Frontal cortex (tissue), 4 donors: ENCODE measurements around the gene LAMTOR2. TPM values are rescaled to one million over a fixed set of nuclear protein-coding genes. Genes with fewer than 3 reads are reported as not detected.

Experiments
- DNase-seq, 2 donors: peaks; one replicate each; pipeline ENCODE4 v3.0.0; 2012; ENCODE audit warnings: low spot score in 2 of 2
- FAIRE-seq: peaks from 2 replicates; lab custom pipeline; 2012; peaks lifted over from hg19 to GRCh38; lab: Jason Lieb, UNC
- total RNA-seq: library from RNA; depleted of rRNA; stranded (reverse); fragments of >200 nt; gene quantifications from one replicate; pipeline ENCODE4 v1.2.3, GENCODE V29; 2014
- donor health status: control.
- donor health status: control.
- donor health status: control.

LAMTOR2 gene
- total RNA-seq, 1 donor from 2014 or later, result 36.3 TPM

GRCh38 chr1:156091610-156092009 lies 37.0 kb downstream of the LAMTOR2 start:
- no peak for DNase-seq
- FAIRE-seq, result no peak

DNA sequence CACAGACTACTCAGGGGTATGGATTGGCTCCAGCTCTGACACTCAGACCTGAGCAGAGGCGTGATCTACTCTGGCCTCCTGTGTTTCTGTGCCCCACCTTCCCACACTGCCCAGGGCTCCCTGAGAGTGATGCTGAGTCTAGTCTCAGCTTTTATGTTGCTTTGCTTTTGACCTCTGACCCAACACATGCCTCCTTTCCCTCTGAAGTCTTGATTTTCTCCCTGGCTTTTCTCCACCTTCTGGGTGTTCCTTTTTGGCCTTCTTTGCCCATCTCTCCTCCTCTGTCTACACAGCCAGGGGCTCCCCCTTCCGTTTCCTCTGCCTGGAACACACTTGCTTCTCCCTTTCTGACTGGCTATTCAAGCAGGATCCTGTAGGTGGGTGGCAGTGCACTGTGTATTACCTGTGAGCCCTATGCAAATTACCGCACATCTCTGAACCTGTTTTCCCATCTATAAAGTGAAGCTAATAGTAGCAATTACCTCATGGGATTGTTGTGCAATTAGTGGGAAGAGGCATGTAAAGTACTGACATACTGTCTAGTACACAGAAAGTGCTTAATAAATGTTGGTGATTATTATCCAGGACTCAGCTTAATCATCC lies 41.4 kb downstream of the LAMTOR2 start:
- FAIRE-seq, result no peak
- no peak for DNase-seq

DNA sequence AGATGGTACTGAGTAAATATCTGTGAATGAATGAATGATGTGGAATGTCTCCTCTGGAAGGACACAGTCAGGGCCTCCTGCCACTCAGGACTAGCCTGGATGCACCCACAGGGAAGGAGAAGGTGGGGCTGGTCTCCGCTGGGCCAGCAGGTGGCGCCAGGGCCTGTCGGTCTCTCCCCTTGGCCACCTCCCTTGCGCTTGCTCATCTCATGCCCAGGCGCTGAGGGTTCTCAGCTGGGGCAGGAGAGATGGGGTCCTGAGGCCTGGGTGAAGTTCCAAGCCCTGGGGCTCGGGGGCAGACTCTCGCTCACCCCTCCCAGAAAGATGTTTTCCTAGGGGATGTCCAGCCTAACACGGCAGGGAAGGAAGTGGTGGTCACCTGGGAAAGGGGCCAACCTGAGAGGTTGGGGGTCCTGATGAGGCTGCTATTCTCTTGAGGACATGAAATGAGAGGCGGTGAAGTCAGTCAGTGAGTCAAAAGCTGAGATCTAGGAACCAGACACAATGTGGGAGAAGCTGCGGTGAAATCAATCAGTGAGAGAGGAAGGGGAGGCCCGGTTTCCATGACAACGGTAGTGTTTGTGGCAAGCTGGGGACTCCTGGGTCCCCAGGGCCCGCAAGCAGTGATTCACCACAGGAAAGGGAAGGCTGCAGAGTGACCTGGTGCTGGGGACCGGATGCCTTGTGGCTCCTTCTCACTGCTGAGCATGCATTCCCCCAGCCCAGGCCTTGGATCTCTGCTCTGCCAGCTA lies 42.2 kb downstream of the LAMTOR2 start:
- FAIRE-seq (no peak), DNase-seq (peak; percentile 69 to 88)

GRCh38 chr1:156097499-156098178 lies 43.1 kb downstream of the LAMTOR2 start:
- FAIRE-seq, result no peak
- no peak for DNase-seq

GRCh38 chr1:156098784-156099183 lies 44.2 kb downstream of the LAMTOR2 start:
- no peak for DNase-seq
- FAIRE-seq, result no peak

DNA sequence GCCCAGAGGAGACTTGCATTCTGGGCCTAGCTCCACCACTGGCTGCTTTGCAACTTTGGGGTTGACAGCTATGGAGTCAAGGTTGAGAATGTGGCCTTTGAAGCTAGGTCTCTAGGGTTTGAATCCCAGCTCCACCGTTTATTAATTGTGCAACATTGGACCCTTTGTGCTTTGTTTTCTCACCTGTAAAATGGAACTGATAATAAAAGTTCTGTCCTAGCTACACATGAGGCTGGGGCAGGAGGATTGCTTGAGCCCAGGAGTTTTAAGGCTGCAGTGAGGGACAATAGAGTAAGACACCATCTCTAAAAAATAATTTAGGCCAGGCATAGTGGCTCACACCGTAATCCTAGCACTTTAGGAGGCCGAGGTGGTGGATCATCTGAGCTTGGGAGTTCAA lies 44.7 kb downstream of the LAMTOR2 start:
- DNase-seq (no peak), FAIRE-seq (no peak)

DNA sequence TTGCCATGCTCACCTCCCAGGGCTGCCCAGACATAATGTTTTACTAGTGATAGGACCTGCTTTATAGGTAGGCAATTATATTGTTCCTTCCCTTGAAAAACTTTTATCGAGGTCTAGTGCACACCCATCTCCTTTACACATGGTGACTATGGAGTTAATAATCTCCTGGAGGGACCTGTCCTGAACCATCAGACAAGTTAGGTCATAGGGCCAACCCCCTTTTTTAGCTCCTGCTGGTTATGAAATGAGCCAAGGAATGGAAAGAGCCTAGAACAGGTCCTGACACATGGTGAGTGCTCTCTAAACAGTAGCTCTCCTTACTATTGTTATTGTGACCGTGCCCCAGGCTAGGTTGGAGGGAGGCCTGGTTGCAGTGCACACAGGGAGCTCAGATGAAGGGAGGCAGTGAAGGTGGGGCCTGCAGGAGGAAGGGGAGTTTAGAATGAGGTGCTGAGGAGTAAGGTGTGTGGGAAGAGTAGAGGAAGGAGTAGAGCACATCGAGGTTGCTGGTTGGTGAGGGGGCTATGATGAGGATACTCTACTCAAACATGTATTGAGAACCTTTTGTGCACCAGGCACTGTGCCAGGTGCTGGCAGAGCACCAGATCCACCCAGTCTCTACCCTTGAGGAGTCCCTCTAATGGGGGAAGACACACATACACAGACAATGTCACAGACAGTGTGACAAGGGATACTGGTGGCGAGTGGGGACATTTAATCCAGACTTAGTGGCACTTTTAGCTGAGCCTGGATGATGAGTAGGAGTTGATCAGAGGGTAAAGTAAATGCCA lies 45.8 kb downstream of the LAMTOR2 start:
- DNase-seq (no peak), FAIRE-seq (no peak)

DNA sequence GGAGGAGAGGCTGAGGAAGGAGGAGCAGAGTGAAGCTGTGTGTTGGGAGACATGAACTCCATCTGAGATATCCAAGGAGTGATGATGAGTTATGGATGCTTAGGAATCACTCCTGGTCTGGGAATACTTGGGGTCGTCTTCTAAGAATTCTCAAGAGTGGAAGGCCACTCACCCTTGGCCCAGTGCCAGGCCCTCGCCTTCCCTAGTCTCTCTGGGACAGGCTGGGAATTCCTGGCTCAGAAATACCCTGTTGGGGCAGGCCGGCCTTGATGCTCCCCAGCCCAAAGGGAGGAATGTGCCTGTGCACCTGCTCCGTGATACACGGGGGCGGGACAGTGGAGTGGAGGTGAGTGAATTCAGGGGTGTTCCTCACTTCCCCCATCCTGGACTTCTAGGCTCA lies 47.3 kb downstream of the LAMTOR2 start:
- DNase-seq, result no peak
- FAIRE-seq, result no peak

GRCh38 chr1:156102633-156103511 lies 48.3 kb downstream of the LAMTOR2 start:
- FAIRE-seq, result no peak
- no peak for DNase-seq

GRCh38 chr1:156103521-156103947 lies 49.0 kb downstream of the LAMTOR2 start:
- DNase-seq, result no peak
- FAIRE-seq, result no peak

- DNase-seq (peak in 1 of 2 donors; percentile 62), FAIRE-seq (no peak)
These were observed 49.7 kb downstream of the LAMTOR2 start for GRCh38 chr1:156104065-156104810.

GRCh38 chr1:156104861-156105832 lies 50.6 kb downstream of the LAMTOR2 start:
- FAIRE-seq (no peak), DNase-seq (no peak)

DNA sequence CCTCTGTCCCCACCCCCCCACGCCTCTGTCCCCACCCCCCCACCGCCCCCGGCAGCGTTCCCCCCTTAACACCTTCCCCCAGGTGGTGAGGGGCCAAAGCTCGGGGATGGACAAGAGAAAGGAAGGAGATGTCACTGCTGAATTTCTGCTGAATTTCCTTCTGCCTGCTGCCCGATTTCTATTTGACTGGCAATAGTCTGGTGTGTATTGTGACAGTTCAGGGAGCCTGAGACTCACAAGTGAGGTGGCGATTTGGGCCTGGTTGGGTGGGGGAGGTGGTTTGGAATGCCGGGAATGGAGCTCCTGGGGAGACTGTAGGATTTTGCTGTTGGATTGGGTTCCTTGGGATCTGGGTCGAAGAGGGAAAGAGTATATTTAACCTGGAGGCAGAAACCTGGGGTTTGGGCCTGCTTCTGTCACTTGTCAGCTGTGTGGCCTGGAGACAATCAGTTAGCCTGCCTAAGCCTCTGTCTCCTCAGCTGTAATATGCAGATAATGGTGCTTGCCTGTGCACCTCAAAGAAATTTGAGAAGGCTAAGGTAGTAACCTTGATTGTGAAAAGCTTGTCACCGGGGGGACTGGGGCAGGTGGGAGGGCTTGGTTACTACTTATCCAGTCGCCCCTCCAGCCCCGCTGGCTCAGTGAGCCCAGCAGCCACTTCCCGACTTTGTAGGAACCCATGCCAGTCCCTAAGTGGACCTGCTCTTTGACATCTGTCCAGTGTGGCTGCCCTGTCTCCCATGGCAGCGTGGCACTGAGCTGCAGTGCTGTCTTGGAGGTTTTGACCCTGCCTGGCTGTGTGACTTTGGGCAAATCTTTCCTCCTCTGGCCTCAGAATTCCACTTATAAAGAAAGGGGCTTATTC lies 52.3 kb downstream of the LAMTOR2 start:
- FAIRE-seq (no peak), DNase-seq (no peak)

DNA sequence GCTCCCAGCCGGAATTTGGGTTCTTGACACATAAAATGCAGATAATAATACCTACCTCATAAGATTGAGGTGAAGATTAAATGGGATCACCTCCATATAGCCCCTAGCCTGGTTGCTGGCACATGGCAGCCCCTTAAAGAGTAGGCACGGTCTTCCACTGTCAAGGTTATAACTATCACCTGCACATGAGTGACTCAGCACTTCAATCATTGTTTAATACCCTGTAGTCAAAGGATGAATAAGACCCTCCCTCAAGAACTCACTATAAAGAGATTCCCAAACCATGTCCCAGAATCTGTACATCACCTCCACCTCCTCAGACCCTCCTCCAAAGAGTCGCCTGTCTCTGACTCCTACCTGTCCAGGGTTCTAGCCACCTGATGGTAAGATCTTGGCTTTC lies 53.5 kb downstream of the LAMTOR2 start:
- DNase-seq, result no peak
- no peak for FAIRE-seq
